Neural cell (in vitro differentiated cells): ENCODE results near the gene KCNQ5. TPM values are rescaled to one million over a fixed set of nuclear protein-coding genes. Genes with fewer than 3 reads are reported as not detected.

Experiments
- H2AFZ ChIP-seq: fragments of 200-600, 300-800 bp; sonication (generic), shearing (Covaris generic); 2 replicates; pipeline ENCODE4 v1.6.0; 2014; ENCODE audit warnings: low read depth, mild to moderate bottlenecking, antibody characterized with exemption, low read length, moderate library complexity
- H3F3A ChIP-seq: fragments of 200-600 bp; shearing (Covaris generic); 2 replicates; pipeline ENCODE4 v1.6.1; 2016; ENCODE audit warnings: mild to moderate bottlenecking, moderate library complexity, mixed read lengths, antibody characterized with exemption, low read length; ENCODE audit not compliant: insufficient read depth, poor library complexity, severe bottlenecking
- H3K27ac ChIP-seq: fragments of 200-600, 300-800 bp; sonication (generic), shearing (Covaris generic); 2 replicates; pipeline ENCODE4 v1.5.1; 2014; ENCODE audit warnings: mild to moderate bottlenecking, low read length, moderate library complexity
- H3K27me3 ChIP-seq: fragments of 300-800, 200-600 bp; sonication (generic), shearing (Covaris generic); 2 replicates; pipeline ENCODE4 v1.6.0; 2014; ENCODE audit warnings: mild to moderate bottlenecking, low read depth, low read length, moderate library complexity; ENCODE audit not compliant: insufficient read depth
- H3K36me3 ChIP-seq: fragments of 300-800, 200-600 bp; sonication (generic), shearing (Covaris generic); 2 replicates; pipeline ENCODE4 v1.5.1; 2014; ENCODE audit warnings: mild to moderate bottlenecking, antibody characterized with exemption, low read length, moderate library complexity; ENCODE audit not compliant: insufficient read depth
- H3K4me2 ChIP-seq: fragments of 300-800, 200-600 bp; sonication (generic), shearing (Covaris generic); 2 replicates; pipeline ENCODE4 v1.6.0; 2014; ENCODE audit warnings: mild to moderate bottlenecking, low read length
- H3K4me3 ChIP-seq: fragments of 300-800, 200-600 bp; sonication (generic), shearing (Covaris generic); 2 replicates; pipeline ENCODE4 v1.5.1; 2014; ENCODE audit warnings: mild to moderate bottlenecking, low read length, moderate library complexity
- H3K79me2 ChIP-seq: fragments of 200-600 bp; shearing (Covaris generic); replicated peaks from 2 replicates; pipeline ENCODE4 v1.6.0; 2014; ENCODE audit warnings: mild to moderate bottlenecking, low read length, moderate library complexity; ENCODE audit not compliant: insufficient read depth
- H3K9ac ChIP-seq: fragments of 300-800, 200-600 bp; sonication (generic), shearing (Covaris generic); 2 replicates; pipeline ENCODE4 v1.6.1; 2016; ENCODE audit warnings: mild to moderate bottlenecking, low read length, mixed read lengths
- H3K9me2 ChIP-seq: fragments of 200-600 bp; shearing (Covaris generic); 2 replicates; pipeline ENCODE4 v1.6.1; 2016; ENCODE audit warnings: mild to moderate bottlenecking, low read length, mixed read lengths; ENCODE audit not compliant: insufficient read depth
- H3K9me3 ChIP-seq: fragments of 200-600, 300-800 bp; sonication (generic), shearing (Covaris generic); 2 replicates; pipeline ENCODE4 v1.6.1; 2016; ENCODE audit warnings: mild to moderate bottlenecking, mixed run types, low read length, moderate library complexity, mixed read lengths
- H4K20me1 ChIP-seq: fragments of 200-600 bp; shearing (Covaris generic); 2 replicates; pipeline ENCODE4 v1.6.1; 2016; ENCODE audit warnings: mild to moderate bottlenecking, mixed run types; ENCODE audit not compliant: insufficient read depth
- CTCF ChIP-seq: fragments of 450-650 bp; IDR thresholded peaks from 2 replicates; pipeline ENCODE4 v1.5.1; 2014; ENCODE audit warnings: antibody characterized with exemption, mild to moderate bottlenecking, moderate library complexity; ENCODE audit not compliant: poor library complexity, severe bottlenecking
- EP300 ChIP-seq: fragments of 450-650 bp; conservative IDR thresholded peaks from 2 replicates; pipeline ENCODE4 v1.6.1; 2014; ENCODE audit warnings: antibody characterized with exemption, mild to moderate bottlenecking, moderate library complexity; ENCODE audit not compliant: poor library complexity, severe bottlenecking
- EZH2 ChIP-seq: fragments of 200-600, 300-800 bp; shearing (Covaris generic), sonication (generic); IDR thresholded peaks from 2 replicates; pipeline ENCODE4 v1.6.1; 2014; ENCODE audit warnings: antibody characterized with exemption, low read length, borderline replicate concordance, mild to moderate bottlenecking; ENCODE audit not compliant: insufficient read depth, poor library complexity, severe bottlenecking
- MXI1 ChIP-seq: fragments of 450-650 bp; conservative IDR thresholded peaks from 2 replicates; pipeline ENCODE4 v1.6.1; 2014; ENCODE audit warnings: antibody characterized with exemption, mild to moderate bottlenecking; ENCODE audit not compliant: poor library complexity, severe bottlenecking
- POLR2AphosphoS5 ChIP-seq: IDR thresholded peaks from 2 replicates; pipeline ENCODE4 v1.6.1; 2012
- RAD21 ChIP-seq: fragments of 450-650 bp; conservative IDR thresholded peaks from 2 replicates; pipeline ENCODE4 v1.6.1; 2014; ENCODE audit warnings: antibody characterized with exemption, mild to moderate bottlenecking, moderate library complexity
- REST ChIP-seq: IDR thresholded peaks from 2 replicates; pipeline ENCODE4 v1.6.1; 2012; ENCODE audit warnings: borderline replicate concordance
- SMC3 ChIP-seq: fragments of 450-650 bp; conservative IDR thresholded peaks from 2 replicates; pipeline ENCODE4 v1.6.1; 2014; ENCODE audit warnings: antibody characterized with exemption, mild to moderate bottlenecking, moderate library complexity; ENCODE audit not compliant: poor library complexity
- TAF1 ChIP-seq: IDR thresholded peaks from 2 replicates; pipeline ENCODE4 v1.6.1; 2012; ENCODE audit warnings: low read depth
- polyA plus RNA-seq: library from polyadenylated mRNA; depleted of rRNA; stranded (reverse); fragments of >200 nt; gene quantifications from 2 replicates; pipeline ENCODE4 v1.2.3, GENCODE V29; 2014

KCNQ5 gene
- polyA plus RNA-seq, 1 donor from 2014 or later, result 0.30 TPM

DNA sequence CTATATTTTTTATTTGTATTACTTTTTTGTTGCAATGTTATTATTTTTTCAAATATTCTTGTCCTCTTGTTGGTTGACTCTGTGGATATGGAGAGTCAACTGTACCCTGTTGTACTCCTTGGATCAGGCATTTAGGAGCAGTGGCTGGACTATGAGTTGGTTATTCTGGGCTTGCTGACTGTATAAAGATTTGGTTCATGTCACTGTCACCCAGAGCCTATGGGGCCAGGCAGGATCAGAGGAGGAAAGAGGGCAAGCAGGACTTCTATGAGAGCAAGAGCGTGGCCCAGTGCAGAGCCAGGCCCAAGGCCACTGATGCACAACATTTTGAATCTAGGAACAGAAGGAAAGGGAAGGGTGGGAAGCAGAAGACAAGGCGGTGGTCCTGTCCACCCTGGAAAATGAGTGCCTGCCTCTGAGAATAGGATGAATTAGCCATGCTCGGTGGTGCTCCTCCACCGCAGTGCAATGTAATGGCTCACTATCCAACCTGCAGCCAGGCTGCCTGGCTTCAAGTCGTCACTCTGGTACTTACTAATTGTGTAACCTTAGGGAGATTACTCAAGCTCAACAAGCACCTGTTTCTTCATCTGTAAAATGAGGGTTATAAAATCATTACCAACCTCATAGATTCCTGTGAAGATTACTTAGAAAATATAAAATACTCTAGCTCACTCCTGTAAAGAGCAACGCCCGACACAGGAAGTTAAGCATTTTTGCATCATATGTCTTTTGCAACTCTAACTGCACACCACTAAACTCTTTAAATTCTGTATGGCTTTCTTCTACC lies 192.1 kb downstream of the KCNQ5 start:
- Histone ChIP-seq H2AFZ (no peak overlapping the region), H3K9me2 (no peaks in the 10 kb centered on the region), H3K27ac (no peak overlapping the region), H3K9me3 (no peaks in the 10 kb centered on the region), H3K36me3 (no peaks in the 10 kb centered on the region), H3K9ac (no peak overlapping the region), H4K20me1 (no peaks in the 10 kb centered on the region), H3F3A (no peaks in the 10 kb centered on the region), H3K4me3 (no peak overlapping the region), H3K79me2 (no peaks in the 10 kb centered on the region), H3K27me3 (no peaks in the 10 kb centered on the region), H3K4me2 (no peak overlapping the region)
- TF ChIP-seq RAD21, result no peak
- no peak for TF ChIP-seq EZH2
- TF ChIP-seq MXI1, result no peak
- no peak for TF ChIP-seq EP300
- no peak for TF ChIP-seq POLR2AphosphoS5
- no peak for TF ChIP-seq TAF1
- TF ChIP-seq SMC3, result no peak
- no peak for TF ChIP-seq CTCF
- no peak for TF ChIP-seq REST

DNA sequence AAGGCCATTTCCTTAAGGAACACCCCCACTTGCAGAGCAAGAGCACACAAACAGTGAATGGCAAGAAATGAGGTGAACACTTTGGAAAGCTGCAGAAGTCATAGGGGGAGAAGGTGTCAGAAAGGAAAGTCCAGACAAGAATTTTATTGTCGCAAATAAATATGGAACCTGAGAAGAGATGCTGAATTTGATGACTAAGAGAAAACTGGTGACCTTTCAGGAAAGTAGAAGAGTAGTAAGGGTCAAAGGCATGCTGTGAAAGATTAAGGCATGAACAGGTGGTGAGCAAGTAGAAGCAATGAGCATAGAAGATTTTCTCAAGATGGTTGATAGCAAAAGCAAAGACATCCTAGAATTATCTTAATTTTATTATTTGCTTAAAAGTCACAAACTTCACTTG lies 194.2 kb downstream of the KCNQ5 start:
- Histone ChIP-seq H3K36me3 (no peaks in the 10 kb centered on the region), H2AFZ (no peak overlapping the region), H3K79me2 (no peaks in the 10 kb centered on the region), H3K27me3 (no peaks in the 10 kb centered on the region), H3K4me3 (no peak overlapping the region), H4K20me1 (no peaks in the 10 kb centered on the region), H3K9ac (no peak overlapping the region), H3F3A (no peaks in the 10 kb centered on the region), H3K9me3 (no peaks in the 10 kb centered on the region), H3K9me2 (no peaks in the 10 kb centered on the region), H3K27ac (no peak overlapping the region), H3K4me2 (no peak overlapping the region)
- no peak for TF ChIP-seq POLR2AphosphoS5
- no peak for TF ChIP-seq CTCF
- no peak for TF ChIP-seq MXI1
- no peak for TF ChIP-seq REST
- TF ChIP-seq SMC3, result no peak
- no peak for TF ChIP-seq TAF1
- no peak for TF ChIP-seq EZH2
- no peak for TF ChIP-seq EP300
- TF ChIP-seq RAD21, result no peak
